H9 (cell line): ENCODE results near the gene OCSTAMP. TPM values are rescaled to one million over a fixed set of nuclear protein-coding genes. Genes with fewer than 3 reads are reported as not detected.

ENCODE experiments used
- DNase-seq: peaks from one replicate; pipeline ENCODE4 v3.0.0-alpha.2; 2017
- H2AFZ ChIP-seq: one replicate; pipeline ENCODE4 v1.6.1; 2013; ENCODE audit warnings: mild to moderate bottlenecking, low read length, control low read depth, moderate library complexity
- H2AK5ac ChIP-seq: 2 replicates; pipeline ENCODE4 v1.6.1; 2013; ENCODE audit warnings: low read length, control low read depth, mixed read lengths; ENCODE audit not compliant: insufficient read length
- H2BK120ac ChIP-seq: one replicate; pipeline ENCODE4 v1.6.1; 2013; ENCODE audit warnings: low read depth, mild to moderate bottlenecking, low read length, control low read depth, inconsistent platforms; ENCODE audit not compliant: poor library complexity, severe bottlenecking
- H2BK12ac ChIP-seq: 2 replicates; pipeline ENCODE4 v1.6.1; 2013; ENCODE audit warnings: low read length, control low read depth, mixed read lengths, low read depth; ENCODE audit not compliant: insufficient read length
- H2BK15ac ChIP-seq: 2 replicates; pipeline ENCODE4 v1.6.1; 2013; ENCODE audit warnings: low read depth, low read length, control low read depth
- H2BK20ac ChIP-seq: one replicate; pipeline ENCODE4 v1.6.1; 2013; ENCODE audit warnings: low read depth, mild to moderate bottlenecking, low read length, control low read depth, inconsistent platforms; ENCODE audit not compliant: poor library complexity, severe bottlenecking
- H2BK5ac ChIP-seq: 2 replicates; pipeline ENCODE4 v1.6.1; 2013; ENCODE audit warnings: low read length, control low read depth, mixed read lengths; ENCODE audit not compliant: insufficient read length
- H3K14ac ChIP-seq: 2 replicates; pipeline ENCODE4 v1.6.1; 2013; ENCODE audit warnings: low read length, control low read depth; ENCODE audit not compliant: insufficient read depth
- H3K18ac ChIP-seq: 2 replicates; pipeline ENCODE4 v1.6.1; 2013; ENCODE audit warnings: low read depth, mild to moderate bottlenecking, mixed read lengths, low read length, control low read depth; ENCODE audit not compliant: insufficient read length
- H3K23ac ChIP-seq: 2 replicates; pipeline ENCODE4 v1.6.1; 2013; ENCODE audit warnings: low read length, control low read depth, mixed read lengths, low read depth; ENCODE audit not compliant: insufficient read length
- H3K23me2 ChIP-seq: 2 replicates; pipeline ENCODE4 v1.6.1; 2013; ENCODE audit warnings: low read depth, mild to moderate bottlenecking, mixed read lengths, low read length, control low read depth; ENCODE audit not compliant: insufficient read length, poor library complexity, severe bottlenecking
- H3K27ac ChIP-seq: 2 replicates; pipeline ENCODE4 v1.5.1; 2013; ENCODE audit warnings: low read length, control low read depth, mixed read lengths, low read depth; ENCODE audit not compliant: insufficient read length
- H3K27me3 ChIP-seq: 2 replicates; pipeline ENCODE4 v1.6.1; 2013; ENCODE audit warnings: low read length, control low read depth, inconsistent platforms; ENCODE audit not compliant: insufficient read depth
- H3K4ac ChIP-seq: 2 replicates; pipeline ENCODE4 v1.6.1; 2013; ENCODE audit warnings: low read depth, mild to moderate bottlenecking, control low read depth, inconsistent platforms, low read length, moderate library complexity
- H3K4me1 ChIP-seq: 2 replicates; pipeline ENCODE4 v1.6.1; 2013; ENCODE audit warnings: low read length, control low read depth, inconsistent platforms; ENCODE audit not compliant: insufficient read depth
- H3K4me2 ChIP-seq: 2 replicates; pipeline ENCODE4 v1.6.1; 2013; ENCODE audit warnings: low read length, control low read depth, mixed read lengths; ENCODE audit not compliant: insufficient read length, insufficient read depth
- H3K56ac ChIP-seq: 2 replicates; pipeline ENCODE4 v1.6.1; 2013; ENCODE audit warnings: low read depth, mild to moderate bottlenecking, mixed read lengths, low read length, control low read depth; ENCODE audit not compliant: insufficient read length
- H3K79me1 ChIP-seq: 2 replicates; pipeline ENCODE4 v1.6.1; 2013; ENCODE audit warnings: low read depth, mild to moderate bottlenecking, moderate library complexity, low read length, control low read depth, inconsistent platforms; ENCODE audit not compliant: insufficient read depth, poor library complexity, severe bottlenecking
- H3K79me2 ChIP-seq: 2 replicates; pipeline ENCODE4 v1.6.1; 2013; ENCODE audit warnings: low read length, control low read depth, inconsistent platforms; ENCODE audit not compliant: insufficient read depth
- H3K9ac ChIP-seq: 2 replicates; pipeline ENCODE4 v1.6.1; 2013; ENCODE audit warnings: low read length, control low read depth, mixed read lengths; ENCODE audit not compliant: insufficient read length; ENCODE audit errors: extremely low read depth
- H3K9me3 ChIP-seq: one replicate; pipeline ENCODE4 v1.6.1; 2013; ENCODE audit warnings: low read depth, low read length, inconsistent platforms; ENCODE audit not compliant: control insufficient read depth
- H3T11ph ChIP-seq: one replicate; pipeline ENCODE4 v1.6.1; 2013; ENCODE audit warnings: mild to moderate bottlenecking, low read length, control low read depth, inconsistent platforms
- H4K20me1 ChIP-seq: one replicate; pipeline ENCODE4 v1.6.1; 2013; ENCODE audit not compliant: control insufficient read depth, insufficient read length, insufficient read depth
- H4K5ac ChIP-seq: 2 replicates; pipeline ENCODE4 v1.6.1; 2013; ENCODE audit warnings: low read depth, mild to moderate bottlenecking, mixed read lengths, low read length, control low read depth; ENCODE audit not compliant: insufficient read length
- H4K8ac ChIP-seq: replicated peaks from 2 replicates; pipeline ENCODE4 v1.6.1; 2013; ENCODE audit warnings: low read length, control low read depth, mixed read lengths, low read depth; ENCODE audit not compliant: insufficient read length
- H4K91ac ChIP-seq: 2 replicates; pipeline ENCODE4 v1.6.1; 2013; ENCODE audit warnings: low read depth, mild to moderate bottlenecking, moderate library complexity, mixed read lengths, low read length, control low read depth; ENCODE audit not compliant: insufficient read length
- H3K27ac Mint-ChIP-seq, 3 experiments: 2 replicates in 2 of 3; 3 replicates in 1 of 3; pipeline ENCODE4 v1.8.0; 2020 to 2021; ENCODE audit warnings: mixed read lengths in 3 of 3, mild to moderate bottlenecking in 1 of 3, moderate library complexity in 1 of 3
- H3K27me3 Mint-ChIP-seq: 2 replicates; pipeline ENCODE4 v1.8.0; 2021; ENCODE audit warnings: low read depth, mild to moderate bottlenecking, moderate library complexity, mixed read lengths
- H3K36me3 Mint-ChIP-seq, 3 experiments: 2 replicates in 2 of 3; 3 replicates in 1 of 3; pipeline ENCODE4 v1.8.0; 2020 to 2021; ENCODE audit warnings: low read depth in 3 of 3, mixed read lengths in 3 of 3; ENCODE audit not compliant: insufficient read depth in 1 of 3
- H3K4me1 Mint-ChIP-seq, 2 experiments: 2 replicates each; pipeline ENCODE4 v1.8.0; 2020; ENCODE audit warnings: mixed read lengths in 2 of 2
- H3K4me3 Mint-ChIP-seq, 2 experiments: 2 replicates in 1 of 2; 3 replicates in 1 of 2; pipeline ENCODE4 v1.8.0; 2020 to 2021; ENCODE audit warnings: mild to moderate bottlenecking in 2 of 2, mixed read lengths in 2 of 2, moderate library complexity in 1 of 2
- H3K9me3 Mint-ChIP-seq, 2 experiments: 2 replicates in 1 of 2; 3 replicates in 1 of 2; pipeline ENCODE4 v1.8.0; 2020; ENCODE audit warnings: mild to moderate bottlenecking in 2 of 2, mixed read lengths in 2 of 2, moderate library complexity in 1 of 2
- CTCF ChIP-seq: fragments of 200-600 bp; sonication (generic); conservative IDR thresholded peaks from 3 replicates; pipeline ENCODE4 v1.8.0; 2021; ENCODE audit warnings: antibody characterized with exemption, mild to moderate bottlenecking
- WGBS: extraction: QIAGEN DNeasy Blood & Tissue Kit; methylation state at CpG from one replicate; pipeline ENCODE4 v1.1.7; 2013; ENCODE audit warnings: missing lambda C conversion rate, low lambda C conversion rate, mixed read lengths; ENCODE audit not compliant: insufficient read length; ENCODE audit errors: extremely low coverage; 5-methylcytosine and 5-hydroxymethylcytosine counted together
- total RNA-seq: library from RNA; stranded (reverse); gene quantifications from 2 replicates; pipeline ENCODE4 v1.2.1, GENCODE V29; 2021

The OCSTAMP gene
- total RNA-seq, 1 experiment from 2014 or later, result not detected

GRCh38 chr20:46594725-46595124, 44.3 kb upstream of the OCSTAMP start:
- no CpG with 5 or more reads among the region's 2 CpGs for WGBS

More at GRCh38 chr20:46594725-46595124, 44.3 kb upstream of the OCSTAMP start:
- Histone ChIP-seq H3K23me2 (no peaks in the 10 kb centered on the region), H3K27me3 (no peaks in the 10 kb centered on the region), H2BK20ac (no peak overlapping the region), H3K27ac (no peak overlapping the region), H2BK120ac (no peak overlapping the region), H3K79me1 (no peaks in the 10 kb centered on the region), H4K8ac (no peak overlapping the region), H3K56ac (no peak overlapping the region), H4K20me1 (no peaks in the 10 kb centered on the region), H3K4me1 (peaks cover 11% of the 10 kb centered on the region; the same call in 1 of the 2 replicates), H3K4me2 (no peak overlapping the region), H2AFZ (no peak overlapping the region), H2BK5ac (no peak overlapping the region), H3K9ac (no peak overlapping the region), H3K23ac (no peak overlapping the region), H2AK5ac (no peak overlapping the region), H2BK12ac (no peak overlapping the region), H4K91ac (no peak overlapping the region), H3K14ac (no peak overlapping the region), H3K18ac (no peak overlapping the region), H3K79me2 (no peaks in the 10 kb centered on the region), H3K4ac (no peak overlapping the region), H4K5ac (no peak overlapping the region), H3T11ph (no peak overlapping the region), H2BK15ac (no peak overlapping the region), H3K9me3 (no peaks in the 10 kb centered on the region)
- Mint-ChIP-seq H3K4me3 (no peak overlapping the region), H3K4me1 (peaks cover 28 to 31% of the 10 kb centered on the region in 2 experiments), H3K9me3 (no peaks in the 10 kb centered on the region; a peak in 1 of 5 replicates), H3K36me3 (peaks cover 0 to 15% (median 1%) of the 10 kb centered on the region in 3 experiments; a peak in 5 of 7 replicates), H3K27me3 (no peaks in the 10 kb centered on the region; the same call in 1 of the 2 replicates), H3K27ac (peak overlapping the region in 1 of 3 experiments; percentile 94; a peak in 2 of 7 replicates)
- DNase-seq, result no peak
- TF ChIP-seq CTCF, result no peak
